Transverse colon (tissue), 4 donors: ENCODE data around the gene SLC38A10.

ENCODE experiments used
- CTCF ChIP-seq, 5 experiments: fragments of 200-600 bp in 3 of 5; fragments of 450-650 bp in 2 of 5; sonication (generic) in 3 of 5; IDR thresholded peaks; 1 replicate in 2 of 5; 2 replicates in 3 of 5; pipeline ENCODE4 v1.5.1; 2016 to 2017; ENCODE audit warnings: antibody characterized with exemption in 5 of 5, inconsistent platforms in 3 of 5, mild to moderate bottlenecking in 2 of 5, moderate library complexity in 1 of 5
- EP300 ChIP-seq: sonication (generic); formaldehyde crosslinking; IDR thresholded peaks from one replicate; pipeline ENCODE4 v1.6.1; 2017; ENCODE audit warnings: antibody characterized with exemption, low read depth
- POLR2A ChIP-seq: fragments of 450-650 bp; IDR thresholded peaks from one replicate; pipeline ENCODE4 v1.6.1; 2016; ENCODE audit warnings: antibody characterized with exemption, mild to moderate bottlenecking, moderate library complexity
- POLR2AphosphoS5 ChIP-seq, 3 donors: sonication (generic); formaldehyde crosslinking; IDR thresholded peaks; one replicate each; pipeline ENCODE4 v1.6.1; 2016; ENCODE audit warnings: antibody characterized with exemption in 3 of 3

GRCh38 chr17:81317530-81317821, 22.4 kb upstream of the SLC38A10 start:
- TF ChIP-seq EP300, result no peak
- TF ChIP-seq CTCF (IDR thresholded peaks at IDR 0.05), result no peak
- no peak for TF ChIP-seq POLR2A
- TF ChIP-seq POLR2AphosphoS5 (IDR thresholded peaks at IDR 0.05), result no peak
